ENCODE measurements around the gene LEKR1.

DNA sequence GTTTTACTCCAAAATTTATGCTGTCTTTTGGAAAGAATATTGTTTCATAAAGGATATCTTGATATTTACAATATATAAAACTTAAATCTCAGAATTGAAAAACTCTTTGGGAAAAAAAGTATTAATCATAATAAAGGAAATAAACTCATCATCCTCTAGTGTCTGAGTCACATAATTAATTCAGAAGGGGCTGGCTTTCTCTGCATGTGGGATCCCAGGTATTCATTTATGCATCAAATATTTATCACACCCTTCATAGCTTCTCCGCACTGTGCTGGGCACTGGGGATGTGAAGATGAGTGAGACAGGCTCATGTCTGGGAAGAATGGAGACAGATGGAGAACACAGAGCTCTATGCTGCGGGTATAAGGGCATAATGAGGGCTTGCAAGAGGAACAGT is 268.1 kb downstream of the LEKR1 start:
- TF ChIP-seq CTCF (IDR thresholded peaks at IDR 0.05) (no peak), EZH2 (IDR thresholded peaks at IDR 0.05; ENCODE audit: borderline replicate concordance, insufficient read depth, low read depth, low read length, poor library complexity, severe bottlenecking) (no peak)
